Trophoblast cell (in vitro differentiated cells and primary cell): ENCODE measurements around the gene VAV3.
A peak's percentile ranks its signal among the peaks of the same experiment; 100 is the strongest.

Experiments used
- DNase-seq, 2 donors: peaks; one replicate each; pipeline ENCODE4 v3.0.0-alpha.2; 2016
- H2AFZ ChIP-seq: 2 replicates; pipeline ENCODE4 v1.6.1; 2013; ENCODE audit warnings: low read length, moderate library complexity, mild to moderate bottlenecking; ENCODE audit not compliant: insufficient read depth, poor library complexity
- H2AK5ac ChIP-seq: 2 replicates; pipeline ENCODE4 v1.6.1; 2013; ENCODE audit warnings: mild to moderate bottlenecking, low read length
- H2BK120ac ChIP-seq: 2 replicates; pipeline ENCODE4 v1.6.1; 2013; ENCODE audit warnings: low read length, mild to moderate bottlenecking, moderate library complexity; ENCODE audit not compliant: insufficient read depth, poor library complexity
- H2BK12ac ChIP-seq: 2 replicates; pipeline ENCODE4 v1.6.1; 2013; ENCODE audit warnings: mild to moderate bottlenecking, low read length, moderate library complexity
- H2BK5ac ChIP-seq: 2 replicates; pipeline ENCODE4 v1.6.1; 2013; ENCODE audit warnings: low read length, low read depth, moderate library complexity, mild to moderate bottlenecking; ENCODE audit not compliant: poor library complexity
- H3K14ac ChIP-seq: 2 replicates; pipeline ENCODE4 v1.6.1; 2013; ENCODE audit warnings: mild to moderate bottlenecking, low read length
- H3K18ac ChIP-seq: 2 replicates; pipeline ENCODE4 v1.6.1; 2013; ENCODE audit warnings: mild to moderate bottlenecking, low read length
- H3K23ac ChIP-seq: 2 replicates; pipeline ENCODE4 v1.6.1; 2013; ENCODE audit warnings: low read length
- H3K27ac ChIP-seq: 2 replicates; pipeline ENCODE4 v1.5.1; 2013; ENCODE audit warnings: low read depth, mild to moderate bottlenecking, inconsistent platforms, low read length, moderate library complexity
- H3K27me3 ChIP-seq: 2 replicates; pipeline ENCODE4 v1.6.1; 2013; ENCODE audit warnings: inconsistent platforms, mild to moderate bottlenecking, low read length, moderate library complexity; ENCODE audit not compliant: insufficient read depth
- H3K36me3 ChIP-seq, 2 experiments: 1 replicate in 1 of 2; 2 replicates in 1 of 2; pipeline ENCODE4 v1.6.1; 2013; ENCODE audit warnings: low read length in 2 of 2, mild to moderate bottlenecking in 2 of 2, moderate library complexity in 1 of 2; ENCODE audit not compliant: insufficient read depth in 2 of 2, control insufficient read depth in 1 of 2
- H3K4ac ChIP-seq: 2 replicates; pipeline ENCODE4 v1.6.1; 2013; ENCODE audit warnings: low read depth, mild to moderate bottlenecking, low read length, moderate library complexity
- H3K4me1 ChIP-seq, 2 experiments: 1 replicate in 1 of 2; 2 replicates in 1 of 2; pipeline ENCODE4 v1.6.1; 2013; ENCODE audit warnings: low read length in 2 of 2, mild to moderate bottlenecking in 2 of 2, moderate library complexity in 1 of 2; ENCODE audit not compliant: insufficient read depth in 2 of 2, control insufficient read depth in 1 of 2
- H3K4me2 ChIP-seq: 2 replicates; pipeline ENCODE4 v1.6.1; 2013; ENCODE audit warnings: inconsistent platforms, mild to moderate bottlenecking, low read length, moderate library complexity
- H3K4me3 ChIP-seq: 2 replicates; pipeline ENCODE4 v1.5.1; 2013; ENCODE audit warnings: mild to moderate bottlenecking, low read depth, low read length, inconsistent platforms
- H3K79me1 ChIP-seq: one replicate; pipeline ENCODE4 v1.6.1; 2013; ENCODE audit warnings: low read length
- H3K79me2 ChIP-seq: 2 replicates; pipeline ENCODE4 v1.6.1; 2013; ENCODE audit warnings: low read length, mild to moderate bottlenecking; ENCODE audit not compliant: control insufficient read depth, insufficient read depth, poor library complexity
- H3K9ac ChIP-seq: 2 replicates; pipeline ENCODE4 v1.6.1; 2013; ENCODE audit warnings: mild to moderate bottlenecking, low read length
- H3K9me3 ChIP-seq: 2 replicates; pipeline ENCODE4 v1.6.1; 2013; ENCODE audit warnings: low read depth, mild to moderate bottlenecking, control low read depth, inconsistent platforms, low read length; ENCODE audit not compliant: insufficient read depth
- H4K12ac ChIP-seq: 2 replicates; pipeline ENCODE4 v1.6.1; 2013; ENCODE audit warnings: low read depth, mild to moderate bottlenecking, low read length, moderate library complexity
- H4K8ac ChIP-seq: 2 replicates; pipeline ENCODE4 v1.6.1; 2013; ENCODE audit warnings: low read depth, mild to moderate bottlenecking, low read length, moderate library complexity
- H4K91ac ChIP-seq: one replicate; pipeline ENCODE4 v1.6.1; 2013; ENCODE audit warnings: low read depth, mild to moderate bottlenecking, low read length, moderate library complexity
- WGBS: extraction: QIAGEN DNeasy Blood & Tissue Kit; methylation state at CpG from one replicate; pipeline ENCODE4 v1.1.7; 2013; ENCODE audit warnings: missing lambda C conversion rate; ENCODE audit not compliant: insufficient read length, insufficient coverage; ENCODE audit errors: extremely low coverage; 5-methylcytosine and 5-hydroxymethylcytosine counted together

VAV3 gene

GRCh38 chr1:107939256-107939655 is 25.7 kb downstream of the VAV3 start:
- no peak overlapping the region for H3K27ac ChIP-seq
- no peak overlapping the region for H3K4ac ChIP-seq
- H2AFZ ChIP-seq: no peak overlapping the region
- WGBS: no CpG with 5 or more reads among the region's 3 CpGs
- no peak overlapping the region for H2BK12ac ChIP-seq
- no peak for DNase-seq
- H2BK5ac ChIP-seq: no peak overlapping the region
- no peaks in the 10 kb centered on the region for H3K27me3 ChIP-seq
- no peak overlapping the region for H2AK5ac ChIP-seq
- no peak overlapping the region for H3K23ac ChIP-seq
- H3K18ac ChIP-seq: no peak overlapping the region
- no peak overlapping the region for H3K9ac ChIP-seq
- no peak overlapping the region for H4K91ac ChIP-seq
- H3K4me2 ChIP-seq: no peak overlapping the region
- H3K4me3 ChIP-seq: no peak overlapping the region
- H3K14ac ChIP-seq: no peak overlapping the region
- H3K79me2 ChIP-seq: no peaks in the 10 kb centered on the region
- no peak overlapping the region for H2BK120ac ChIP-seq
- H4K12ac ChIP-seq: no peak overlapping the region
- no peaks in the 10 kb centered on the region for H3K36me3 ChIP-seq
- H3K4me1 ChIP-seq: peaks cover 0 to 4% of the 10 kb centered on the region in 2 experiments
- H3K9me3 ChIP-seq: no peaks in the 10 kb centered on the region
- H4K8ac ChIP-seq: no peak overlapping the region
- no peaks in the 10 kb centered on the region for H3K79me1 ChIP-seq

GRCh38 chr1:107936498-107937481 is 28.2 kb downstream of the VAV3 start:
- H3K4me3 ChIP-seq: no peak overlapping the region
- no peak overlapping the region for H3K4ac ChIP-seq
- H3K9ac ChIP-seq: no peak overlapping the region
- peak overlapping the region; percentile 3 for H3K27ac ChIP-seq
- no peaks in the 10 kb centered on the region for H3K79me2 ChIP-seq
- no peak overlapping the region for H3K14ac ChIP-seq
- no peak overlapping the region for H4K8ac ChIP-seq
- no peak overlapping the region for H4K91ac ChIP-seq
- H3K18ac ChIP-seq: no peak overlapping the region
- no peak overlapping the region for H2AFZ ChIP-seq
- no peaks in the 10 kb centered on the region for H3K36me3 ChIP-seq
- no peak overlapping the region for H2BK5ac ChIP-seq
- no peak overlapping the region for H2BK12ac ChIP-seq
- no peaks in the 10 kb centered on the region for H3K9me3 ChIP-seq
- H3K27me3 ChIP-seq: no peaks in the 10 kb centered on the region
- no peaks in the 10 kb centered on the region for H3K79me1 ChIP-seq
- WGBS: no CpG with 5 or more reads among the region's 10 CpGs
- H3K4me2 ChIP-seq: peak overlapping the region; percentile 4
- no peak overlapping the region for H2AK5ac ChIP-seq
- no peak overlapping the region for H4K12ac ChIP-seq
- peak; percentile 95 to 98 for DNase-seq
- H3K4me1 ChIP-seq: peaks cover 0 to 4% of the 10 kb centered on the region in 2 experiments
- H3K23ac ChIP-seq: no peak overlapping the region
- no peak overlapping the region for H2BK120ac ChIP-seq

- Histone ChIP-seq H2AFZ (no peak overlapping the region), H3K36me3 (no peaks in the 10 kb centered on the region), H2AK5ac (no peak overlapping the region), H3K79me1 (no peaks in the 10 kb centered on the region), H2BK12ac (no peak overlapping the region), H3K23ac (no peak overlapping the region), H3K27me3 (no peaks in the 10 kb centered on the region), H3K18ac (no peak overlapping the region), H4K8ac (no peak overlapping the region), H3K27ac (no peak overlapping the region), H3K9me3 (no peaks in the 10 kb centered on the region), H3K4me3 (no peak overlapping the region), H4K12ac (no peak overlapping the region), H3K79me2 (no peaks in the 10 kb centered on the region), H2BK5ac (no peak overlapping the region), H3K9ac (no peak overlapping the region), H3K4me1 (peaks cover 0 to 4% of the 10 kb centered on the region in 2 experiments), H3K4me2 (no peak overlapping the region), H3K14ac (no peak overlapping the region), H4K91ac (no peak overlapping the region), H2BK120ac (no peak overlapping the region), H3K4ac (no peak overlapping the region)
- no peak for DNase-seq
- no CpG with 5 or more reads among the region's 4 CpGs for WGBS
Observed at GRCh38 chr1:107935396-107936064, 29.4 kb downstream of the VAV3 start.

- H2BK5ac ChIP-seq: no peak overlapping the region
- H3K18ac ChIP-seq: no peak overlapping the region
- no peak overlapping the region for H2BK120ac ChIP-seq
- no peak overlapping the region for H4K91ac ChIP-seq
- H3K4me1 ChIP-seq: peaks cover 0 to 4% of the 10 kb centered on the region in 2 experiments
- H2AFZ ChIP-seq: no peak overlapping the region
- H2AK5ac ChIP-seq: no peak overlapping the region
- no CpG with 5 or more reads among the region's 5 CpGs for WGBS
- H2BK12ac ChIP-seq: no peak overlapping the region
- H3K36me3 ChIP-seq: no peaks in the 10 kb centered on the region
- H3K14ac ChIP-seq: no peak overlapping the region
- no peaks in the 10 kb centered on the region for H3K79me2 ChIP-seq
- H3K79me1 ChIP-seq: no peaks in the 10 kb centered on the region
- DNase-seq: no peak
- H3K27ac ChIP-seq: no peak overlapping the region
- no peak overlapping the region for H3K4me3 ChIP-seq
- H4K12ac ChIP-seq: no peak overlapping the region
- H3K23ac ChIP-seq: no peak overlapping the region
- no peak overlapping the region for H3K9ac ChIP-seq
- no peaks in the 10 kb centered on the region for H3K27me3 ChIP-seq
- no peaks in the 10 kb centered on the region for H3K9me3 ChIP-seq
- no peak overlapping the region for H3K4ac ChIP-seq
- no peak overlapping the region for H4K8ac ChIP-seq
- H3K4me2 ChIP-seq: no peak overlapping the region
Observed at GRCh38 chr1:107934578-107934977, 30.4 kb downstream of the VAV3 start.
